ENCODE data around the gene MEG3.

DNA sequence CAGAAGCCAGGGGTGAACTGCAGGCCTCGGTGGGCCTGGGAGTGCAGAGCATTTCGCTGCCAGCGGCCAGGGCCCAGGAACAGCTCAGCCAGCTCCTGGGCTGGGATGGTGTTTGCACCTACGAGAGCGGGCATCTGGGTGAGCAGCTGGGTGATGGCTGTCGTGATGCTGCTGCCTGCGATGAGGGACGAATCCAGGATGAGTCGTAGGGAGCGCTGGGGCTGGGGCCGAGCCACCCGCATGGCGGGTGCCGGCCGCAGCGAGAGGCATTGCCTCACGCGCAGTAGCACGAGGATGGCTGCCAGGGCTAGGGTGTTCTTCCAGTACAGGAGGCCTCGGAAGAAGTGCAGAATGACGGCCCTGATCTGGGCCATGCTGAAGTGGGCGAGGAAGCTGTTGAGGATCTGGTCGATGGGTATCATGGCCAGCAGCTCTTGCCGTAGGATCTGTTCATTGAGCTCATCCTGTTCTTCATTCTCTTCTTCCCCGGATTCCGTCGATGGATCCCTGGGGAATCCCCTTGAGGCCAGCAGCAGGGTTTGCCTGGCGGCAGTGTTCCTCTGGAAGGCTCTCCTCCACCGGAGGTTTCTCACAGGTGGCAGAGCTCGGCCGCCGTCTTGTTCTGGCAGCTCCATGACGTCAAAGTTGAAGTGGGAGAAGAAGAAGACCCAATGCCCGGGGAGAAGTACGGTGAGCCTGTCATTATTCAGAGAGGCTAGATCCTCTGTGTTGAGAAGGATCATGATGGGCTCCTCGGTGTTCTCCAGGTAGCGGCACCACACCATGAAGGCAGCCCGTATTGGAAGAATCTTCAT, 55.5 kb downstream of the MEG3 start:
- TF ChIP-seq, protein P1, sequence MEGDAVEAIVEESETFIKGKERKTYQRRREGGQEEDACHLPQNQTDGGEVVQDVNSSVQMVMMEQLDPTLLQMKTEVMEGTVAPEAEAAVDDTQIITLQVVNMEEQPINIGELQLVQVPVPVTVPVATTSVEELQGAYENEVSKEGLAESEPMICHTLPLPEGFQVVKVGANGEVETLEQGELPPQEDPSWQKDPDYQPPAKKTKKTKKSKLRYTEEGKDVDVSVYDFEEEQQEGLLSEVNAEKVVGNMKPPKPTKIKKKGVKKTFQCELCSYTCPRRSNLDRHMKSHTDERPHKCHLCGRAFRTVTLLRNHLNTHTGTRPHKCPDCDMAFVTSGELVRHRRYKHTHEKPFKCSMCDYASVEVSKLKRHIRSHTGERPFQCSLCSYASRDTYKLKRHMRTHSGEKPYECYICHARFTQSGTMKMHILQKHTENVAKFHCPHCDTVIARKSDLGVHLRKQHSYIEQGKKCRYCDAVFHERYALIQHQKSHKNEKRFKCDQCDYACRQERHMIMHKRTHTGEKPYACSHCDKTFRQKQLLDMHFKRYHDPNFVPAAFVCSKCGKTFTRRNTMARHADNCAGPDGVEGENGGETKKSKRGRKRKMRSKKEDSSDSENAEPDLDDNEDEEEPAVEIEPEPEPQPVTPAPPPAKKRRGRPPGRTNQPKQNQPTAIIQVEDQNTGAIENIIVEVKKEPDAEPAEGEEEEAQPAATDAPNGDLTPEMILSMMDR (IDR thresholded peaks at IDR 0.05), result no peak
- no peak for TF ChIP-seq POLR2A (IDR thresholded peaks at IDR 0.05)

Measured in suprapubic skin (tissue), 3 donors.